NCI-H146 (cell line): ENCODE data around the gene SF3B2.

ENCODE experiments used
- DNase-seq: peaks from one replicate; lab custom pipeline; 2025; lab: John Stamatoyannopoulos, UW

Gene SF3B2

DNA sequence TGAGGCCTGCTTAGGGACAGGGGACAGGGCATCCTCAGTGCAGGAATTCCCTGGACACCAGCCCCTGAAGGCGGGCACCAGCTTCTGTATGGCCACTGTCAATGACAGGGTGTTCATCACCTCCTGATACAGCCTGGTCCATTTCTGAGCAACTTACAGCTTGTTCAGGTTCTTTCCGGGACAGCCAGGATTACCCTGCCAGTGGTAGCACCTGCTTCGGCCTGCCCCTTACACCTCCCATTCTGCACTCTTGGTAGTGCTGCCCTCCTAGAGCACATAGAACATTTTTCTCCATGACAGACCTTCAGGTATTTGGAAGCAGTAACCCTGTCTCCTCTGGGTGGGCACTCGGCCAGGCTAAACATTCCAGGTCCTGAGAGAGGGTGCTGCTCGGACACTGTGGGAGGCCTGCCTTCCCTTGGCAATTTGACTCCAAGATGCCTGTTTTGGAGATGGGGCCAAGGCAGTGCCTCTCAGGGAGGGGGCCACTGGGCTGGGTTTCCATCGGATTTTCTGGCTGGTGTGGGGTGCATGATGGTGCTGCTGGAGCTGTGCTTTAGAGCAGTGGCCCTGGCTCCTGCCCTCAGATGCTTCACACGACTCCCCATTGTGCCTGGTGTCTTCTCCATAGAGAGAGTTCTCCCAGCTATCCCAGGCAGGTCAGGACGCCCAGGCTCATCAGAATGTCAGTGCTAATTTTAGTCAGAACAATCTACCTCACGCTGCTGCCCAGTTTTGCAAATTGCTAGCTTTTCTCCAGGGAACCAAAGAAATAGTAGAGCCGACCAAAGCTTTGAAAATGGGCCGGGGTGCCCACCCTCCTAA, 4.4 kb upstream of the SF3B2 start:
- DNase-seq: no peak

DNA sequence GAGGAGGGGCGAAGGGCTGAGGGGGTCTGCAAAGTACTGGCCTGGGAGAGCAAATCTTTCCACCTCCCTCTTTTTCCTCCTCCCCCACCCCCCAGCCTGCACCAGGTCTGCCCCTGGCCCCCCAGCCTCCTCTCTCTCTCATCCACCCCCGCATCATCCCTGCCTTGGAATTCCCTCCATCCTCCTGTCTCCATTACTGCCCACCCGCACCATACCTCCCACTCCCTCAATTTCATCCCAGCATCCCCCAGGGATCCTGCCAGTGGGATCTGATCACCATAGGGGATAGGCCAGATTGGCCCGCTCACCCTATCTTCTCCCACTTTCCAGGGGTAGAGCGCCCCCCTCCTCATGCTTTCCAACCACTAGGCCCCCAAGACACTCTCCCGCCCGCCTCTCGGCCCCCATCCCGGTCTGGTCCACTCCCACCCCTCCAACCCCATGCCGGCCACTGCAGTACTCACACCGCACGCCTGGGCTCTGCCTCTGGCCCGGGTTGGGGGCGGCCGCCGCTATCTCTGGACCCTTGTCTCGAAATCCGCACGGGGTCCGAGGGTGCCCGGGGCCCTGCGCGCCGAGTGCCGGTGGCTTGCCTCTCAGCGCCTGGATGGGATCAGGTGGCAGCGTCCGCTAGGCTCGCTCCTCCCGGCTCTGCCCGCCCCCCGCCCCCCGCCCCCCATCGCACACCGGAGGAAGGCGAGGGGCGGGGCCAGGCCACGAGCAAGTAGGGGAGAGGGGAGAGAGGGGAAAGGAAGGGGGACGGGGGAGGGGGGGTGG, 3.4 kb upstream of the SF3B2 start, which contains the start of gene GAL3ST3:
Gene GAL3ST3, minus strand, starts transcription at position 615 of the 777 bp plus-strand sequence. CDS start 3,746 bp downstream, outside the sequence.
- DNase-seq: no peak

DNA sequence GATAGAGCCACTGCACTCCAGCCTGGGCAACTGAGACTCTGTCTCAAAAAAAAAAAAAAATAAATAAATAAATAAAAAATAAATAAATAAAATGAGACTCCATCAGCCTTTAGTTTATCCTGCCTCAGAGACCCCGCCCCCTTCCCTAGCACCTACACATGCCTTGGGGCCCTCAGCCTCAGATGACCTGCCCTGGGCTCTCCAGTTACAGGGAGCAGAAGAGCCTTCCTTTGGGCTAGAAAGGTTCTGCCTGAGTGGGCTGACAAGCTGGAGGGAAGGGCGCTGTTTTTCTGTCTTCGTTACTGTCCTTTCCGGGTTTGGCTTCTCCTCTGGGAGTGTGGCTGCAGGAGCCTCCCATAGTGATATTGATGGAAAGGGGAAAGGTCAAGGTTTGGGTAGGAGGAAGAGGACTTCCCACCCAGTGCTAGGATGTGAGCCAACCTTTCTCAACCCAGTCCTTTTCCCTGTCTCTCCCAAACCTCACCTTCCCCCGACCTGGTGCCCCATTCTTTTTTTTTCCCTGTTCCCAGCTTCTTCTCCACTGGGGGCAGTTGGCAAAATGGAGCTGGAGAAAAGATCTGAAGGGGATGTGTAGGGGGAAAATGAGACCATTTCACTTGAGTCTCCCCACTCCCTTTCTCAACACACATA, 1.5 kb upstream of the SF3B2 start:
- DNase-seq: no peak

DNA sequence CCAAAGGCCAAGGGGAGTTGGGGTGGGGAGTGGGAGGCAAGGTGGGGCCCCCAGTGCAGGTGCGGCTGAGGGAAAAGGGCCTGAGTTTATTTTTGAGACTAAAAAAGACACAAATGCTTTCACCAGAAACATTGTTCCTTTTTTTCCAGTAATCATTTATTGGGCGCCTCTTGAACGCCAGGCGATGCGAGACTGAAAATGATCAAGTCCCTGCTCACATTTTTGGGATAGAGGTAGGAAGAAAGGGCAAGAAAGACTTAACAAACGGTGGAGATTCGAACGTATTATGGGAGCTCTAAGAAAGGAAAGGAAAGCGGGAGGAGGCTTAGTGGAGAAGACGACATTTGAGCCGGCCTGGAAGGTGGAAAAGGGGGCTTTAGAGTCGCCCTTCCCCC, 796 bp upstream of the SF3B2 start:
- no peak for DNase-seq

DNA sequence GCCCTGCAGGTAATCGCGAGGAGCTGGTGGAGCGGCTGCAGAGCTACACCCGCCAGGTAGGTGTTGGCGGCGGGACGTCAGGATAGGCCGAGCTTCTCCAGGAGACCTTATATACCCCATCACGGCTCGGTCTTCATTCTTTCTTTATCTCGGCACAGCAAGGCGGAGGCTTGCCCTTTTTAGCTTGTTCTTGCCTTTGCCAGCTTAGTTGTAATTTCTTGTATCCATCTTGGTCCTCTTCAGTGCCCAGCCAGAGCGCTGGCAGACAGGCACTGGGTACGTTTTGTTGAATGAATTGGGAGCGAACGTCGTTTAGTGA, 459 bp downstream of the SF3B2 start:
- no peak for DNase-seq

DNA sequence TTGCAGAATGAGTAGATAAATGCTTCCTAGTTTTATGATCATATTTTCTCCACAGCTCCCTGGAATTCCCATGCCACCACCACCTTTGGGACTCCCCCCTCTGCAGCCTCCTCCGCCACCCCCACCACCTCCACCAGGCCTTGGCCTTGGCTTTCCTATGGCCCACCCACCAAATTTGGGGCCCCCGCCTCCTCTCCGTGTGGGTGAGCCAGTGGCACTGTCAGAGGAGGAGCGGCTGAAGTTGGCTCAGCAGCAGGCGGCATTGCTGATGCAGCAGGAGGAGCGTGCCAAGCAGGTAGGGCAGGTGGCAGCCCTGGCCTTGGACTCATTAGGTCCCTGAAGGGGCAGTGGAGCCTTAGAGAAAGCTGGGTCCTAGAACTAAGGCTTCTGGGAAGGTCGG, 2.9 kb downstream of the SF3B2 start:
- no peak for DNase-seq

DNA sequence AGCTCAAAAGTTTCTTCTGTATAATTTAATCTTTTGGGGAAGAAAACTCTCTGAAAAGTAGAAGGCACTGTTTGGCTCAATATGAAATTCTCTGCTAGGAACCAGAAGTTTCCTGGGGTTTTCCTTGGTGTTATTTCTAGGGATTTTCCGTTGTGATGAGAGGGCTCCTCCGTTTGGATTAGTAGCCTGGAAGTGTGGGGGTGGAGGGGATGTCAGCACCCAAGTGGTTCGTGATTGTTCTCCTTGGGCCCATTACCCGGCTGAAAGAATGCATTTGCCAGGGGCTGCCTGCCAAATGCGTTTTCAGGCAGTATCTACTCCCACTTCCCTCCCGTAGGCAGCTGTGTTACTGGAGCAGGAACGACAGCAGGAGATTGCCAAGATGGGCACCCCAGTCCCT, 4.3 kb downstream of the SF3B2 start:
- no peak for DNase-seq

DNA sequence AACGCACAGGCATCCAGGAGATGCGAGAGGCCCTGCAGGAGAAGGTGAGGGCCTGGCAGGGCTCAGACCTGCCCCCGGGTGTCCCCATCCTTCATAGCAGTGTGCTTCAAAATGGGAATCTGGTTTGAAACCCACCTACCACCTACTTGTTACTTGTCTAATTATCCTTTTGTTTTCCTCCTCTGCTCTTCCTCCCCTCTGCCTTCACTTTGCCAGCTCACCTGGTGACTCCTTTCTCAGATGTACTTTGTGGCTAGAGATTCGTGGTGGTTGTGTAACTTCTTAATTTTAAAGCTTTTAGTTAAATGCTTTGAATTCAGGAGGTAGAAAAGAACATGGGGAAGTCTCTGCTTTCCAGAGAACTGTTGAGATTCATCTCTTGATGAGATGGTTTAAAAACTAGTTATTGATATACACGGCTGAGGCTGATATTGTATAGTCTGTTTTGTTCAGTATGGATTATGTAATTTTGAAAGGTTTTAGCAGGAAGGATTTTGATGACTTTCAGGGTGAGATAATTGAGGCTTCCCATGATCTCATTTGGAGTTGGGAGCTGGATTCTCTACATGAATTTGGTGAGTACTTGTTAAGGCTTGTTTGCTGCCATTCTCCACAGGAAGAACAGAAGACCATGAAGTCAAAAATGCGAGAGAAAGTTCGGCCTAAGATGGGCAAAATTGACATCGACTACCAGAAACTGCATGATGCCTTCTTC, 8.0 kb downstream of the SF3B2 start:
- no peak for DNase-seq

DNA sequence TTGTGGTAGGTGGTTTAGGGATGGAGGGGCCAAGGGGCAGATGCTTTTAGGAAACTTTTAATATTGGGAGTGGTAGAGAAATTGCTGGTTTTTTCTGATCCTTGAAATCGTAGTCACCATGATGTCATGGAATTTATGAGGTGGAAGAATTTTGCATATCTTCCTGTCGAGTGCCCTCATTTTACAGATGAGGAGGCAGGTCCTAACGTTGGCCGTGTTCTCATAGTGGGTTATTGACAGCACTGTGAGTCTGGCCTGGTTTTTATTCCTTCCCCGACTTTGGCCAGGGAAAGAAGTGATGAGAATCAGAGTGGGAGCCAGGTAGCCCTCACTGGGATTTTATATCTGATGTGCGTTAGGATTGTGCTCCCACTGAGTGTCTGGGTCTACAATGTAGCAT, 9.1 kb downstream of the SF3B2 start:
- DNase-seq: no peak

DNA sequence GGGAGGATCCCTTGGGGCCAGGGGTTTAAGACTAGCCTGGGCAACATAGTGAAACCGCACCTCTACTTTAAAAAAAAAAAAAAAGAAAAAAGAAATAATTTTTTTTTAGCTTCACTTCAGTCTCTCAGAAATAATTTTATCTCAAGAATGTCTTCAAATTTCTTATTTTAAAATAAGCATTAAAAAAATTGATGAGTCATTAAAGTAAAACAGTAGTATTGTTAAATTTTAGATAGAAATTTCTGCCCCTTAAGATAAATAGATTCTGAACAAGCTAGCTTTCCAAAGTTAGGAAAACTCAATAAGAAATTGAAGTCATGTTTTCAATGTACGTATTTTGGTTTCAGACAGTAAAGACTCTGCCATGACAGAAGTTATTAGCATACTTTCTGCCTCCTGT, 10.2 kb downstream of the SF3B2 start:
- no peak for DNase-seq

DNA sequence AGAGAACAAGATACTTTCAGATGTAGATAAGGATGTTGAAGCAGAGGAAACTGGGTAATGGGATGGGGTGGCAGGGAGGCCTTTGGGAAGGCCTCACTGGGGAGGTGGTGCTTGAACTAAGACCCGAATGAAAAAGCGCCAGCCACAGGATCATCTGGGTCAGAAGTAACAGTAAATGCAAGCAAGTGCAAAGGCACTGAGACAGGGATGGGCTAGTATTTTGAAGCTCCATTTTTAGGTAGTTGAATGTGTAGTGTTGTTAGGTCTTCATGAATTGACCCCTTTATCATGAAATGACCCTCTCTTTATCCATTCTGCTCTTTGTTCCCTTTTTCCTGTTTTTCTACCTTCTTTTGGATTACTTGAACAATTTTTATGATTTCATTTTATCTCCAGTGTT, 11.7 kb downstream of the SF3B2 start:
- DNase-seq: no peak

DNA sequence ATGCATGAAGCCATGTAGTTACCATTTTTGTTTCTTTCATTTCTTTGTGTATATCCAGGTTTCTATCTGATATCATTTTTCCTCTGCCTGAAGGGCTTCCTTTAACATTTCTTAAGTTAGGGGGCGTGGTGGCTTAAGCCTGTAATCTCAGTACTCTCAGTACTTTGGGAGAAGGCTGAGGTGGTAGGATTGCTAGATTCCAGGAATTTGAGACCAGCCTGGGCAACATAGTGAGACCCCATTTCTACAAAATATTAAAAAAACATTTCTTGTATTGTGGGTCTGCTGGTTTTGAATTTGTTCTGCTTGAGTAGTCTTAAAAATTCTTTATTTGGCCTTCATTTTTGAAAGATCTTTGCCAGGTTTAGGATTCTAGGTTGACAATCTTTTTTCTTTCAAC, 12.4 kb downstream of the SF3B2 start:
- DNase-seq: no peak

DNA sequence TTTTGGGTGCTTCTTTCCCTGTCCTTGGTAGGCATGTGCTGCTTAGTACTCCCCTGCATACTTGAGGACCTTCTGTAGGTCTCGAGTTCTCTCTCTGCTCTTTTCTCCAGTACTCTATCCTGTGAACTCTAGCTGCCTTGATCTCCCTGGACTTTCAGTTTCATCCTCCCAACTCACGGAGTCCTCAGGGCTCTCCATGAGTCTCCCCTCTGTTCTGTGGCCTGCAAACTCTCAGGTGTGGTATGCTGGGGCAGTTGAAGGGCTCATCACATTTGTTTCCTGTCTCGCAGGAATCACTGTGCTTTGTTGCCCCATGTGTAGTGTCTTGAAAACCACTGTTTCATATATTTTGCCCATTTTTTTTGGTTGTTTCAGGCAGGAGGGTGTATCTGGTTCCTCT, 14.6 kb downstream of the SF3B2 start:
- DNase-seq: no peak

DNA sequence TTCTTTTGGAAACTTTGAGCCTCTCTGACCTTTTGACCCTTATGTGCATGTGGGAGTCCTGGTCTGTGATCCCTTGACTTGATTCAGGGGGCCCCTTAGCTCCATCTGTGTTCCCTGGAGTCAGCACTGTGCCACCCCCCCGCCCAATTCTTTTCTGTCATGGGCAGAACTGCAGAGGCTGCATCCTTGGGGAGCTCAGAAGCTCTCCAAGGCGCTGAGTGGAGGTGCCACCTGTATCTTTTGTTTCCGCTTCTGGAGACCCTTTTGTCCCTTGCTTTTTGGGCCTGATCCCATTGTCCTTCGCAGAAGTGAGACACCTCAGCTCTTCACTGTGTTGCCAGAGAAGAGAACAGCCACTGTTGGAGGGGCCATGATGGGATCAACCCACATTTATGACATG, 15.5 kb downstream of the SF3B2 start:
- DNase-seq: no peak

DNA sequence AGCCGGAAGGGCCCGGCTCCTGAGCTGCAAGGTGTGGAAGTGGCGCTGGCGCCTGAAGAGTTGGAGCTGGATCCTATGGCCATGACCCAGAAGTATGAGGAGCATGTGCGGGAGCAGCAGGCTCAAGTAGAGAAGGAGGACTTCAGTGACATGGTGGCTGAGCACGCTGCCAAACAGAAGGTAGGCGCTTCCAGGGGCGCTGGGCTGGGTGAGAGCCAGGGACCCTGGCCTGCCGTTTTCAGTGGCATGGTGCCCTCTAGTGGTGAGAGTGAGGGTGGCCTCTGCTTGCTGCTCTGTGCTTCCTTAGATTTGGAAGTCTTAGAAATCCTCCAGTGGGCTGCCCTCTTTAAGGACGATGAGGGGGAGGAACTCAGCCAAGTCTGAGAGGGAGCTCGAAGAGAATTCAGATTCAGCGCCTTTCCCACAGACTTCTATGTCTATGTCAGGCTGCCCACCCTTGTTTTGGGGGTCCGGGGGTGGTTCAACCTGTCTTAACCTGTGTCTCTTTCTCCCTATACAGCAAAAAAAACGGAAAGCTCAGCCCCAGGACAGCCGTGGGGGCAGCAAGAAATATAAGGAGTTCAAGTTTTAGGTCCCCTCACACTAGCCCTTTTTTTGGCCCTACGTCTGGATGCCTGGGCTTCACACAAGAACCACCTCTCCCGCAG, 16.1 kb downstream of the SF3B2 start:
- peak; percentile 53 for DNase-seq

DNA sequence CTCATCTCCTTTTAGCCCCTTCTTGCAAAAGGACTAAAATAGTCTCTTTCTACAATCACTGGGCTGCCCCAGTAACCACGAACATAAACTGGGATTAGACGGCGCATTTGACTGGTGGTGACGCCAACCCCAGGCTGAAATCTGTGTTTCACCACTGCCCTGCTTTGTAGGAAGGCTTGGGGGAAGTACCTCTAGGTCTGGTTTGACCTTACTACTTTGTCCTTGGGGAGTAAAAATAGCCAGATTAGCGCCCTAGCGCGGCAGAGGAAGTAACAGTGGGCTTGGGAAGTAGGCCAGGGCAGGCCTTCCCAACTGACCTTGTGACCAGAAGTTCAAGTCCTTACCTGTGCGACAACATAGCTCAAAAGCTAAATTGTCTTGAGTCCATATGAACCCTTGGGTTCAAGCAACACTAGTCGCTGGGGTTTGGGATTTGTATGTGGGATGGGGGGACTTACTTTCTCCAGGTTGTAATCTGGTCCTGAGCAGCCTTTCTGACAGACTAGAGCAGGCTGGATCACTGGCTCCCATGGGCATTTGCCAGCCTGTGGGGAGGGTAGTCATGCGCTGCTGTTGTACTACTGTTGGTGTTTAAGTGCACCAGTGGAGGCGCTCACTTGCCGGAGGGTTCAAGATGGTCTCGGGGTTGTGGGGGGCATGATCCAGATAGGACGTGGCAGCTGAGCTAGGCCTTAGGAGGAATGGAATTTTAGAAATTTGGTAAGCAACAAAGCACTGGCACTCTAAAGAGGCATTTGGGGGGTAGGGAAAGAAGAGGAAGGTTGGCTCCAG, 17.0 kb downstream of the SF3B2 start:
- no peak for DNase-seq

DNA sequence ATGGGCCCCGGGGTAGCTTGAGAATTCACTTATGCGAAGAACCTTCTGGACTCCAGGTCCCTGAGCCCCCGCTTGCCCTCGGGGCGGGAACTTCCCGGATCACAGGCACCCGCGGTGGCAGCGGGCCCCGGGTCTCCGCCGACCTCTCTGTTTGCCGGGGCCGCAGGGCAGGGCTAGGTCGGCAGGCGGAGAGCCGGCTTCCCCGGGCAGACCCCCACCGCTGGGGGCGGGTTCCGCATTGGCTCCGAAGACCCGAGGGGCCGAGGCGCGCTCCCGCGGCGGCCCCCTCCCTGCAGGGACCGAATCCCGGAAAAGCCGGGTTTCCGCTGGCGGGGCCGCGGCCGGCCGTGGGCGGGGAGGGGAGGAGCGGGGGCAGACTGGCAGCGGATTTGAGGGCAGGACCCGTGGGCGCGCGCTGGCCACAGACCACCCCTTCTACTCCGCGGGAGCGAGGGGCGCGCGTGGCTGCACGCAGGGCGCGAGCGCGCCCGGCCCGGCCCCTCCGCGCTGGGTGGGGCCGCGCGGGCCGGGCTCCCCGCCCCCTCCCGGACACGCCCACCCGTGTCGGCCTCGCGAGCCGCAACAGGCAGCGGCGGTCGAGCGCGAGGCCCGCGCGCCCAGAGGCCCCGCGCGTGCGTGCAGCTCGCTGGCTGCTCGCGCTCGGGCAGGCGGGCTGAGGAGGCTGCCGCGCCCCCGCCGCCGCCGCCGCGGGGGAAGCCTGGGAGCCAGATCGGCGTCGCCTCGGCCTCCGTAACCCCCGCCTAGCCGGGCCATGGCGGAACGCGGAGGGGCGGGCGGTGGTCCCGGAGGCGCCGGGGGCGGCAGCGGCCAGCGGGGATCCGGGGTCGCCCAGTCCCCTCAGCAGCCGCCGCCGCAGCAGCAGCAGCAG, 17.8 kb downstream of the SF3B2 start, which contains the start of gene PACS1:
Gene PACS1, plus strand, starts transcription at position 558 of the 889 bp plus-strand sequence. Its CDS starts 215 bp downstream, at position 773.
- peak; percentile 64 for DNase-seq

DNA sequence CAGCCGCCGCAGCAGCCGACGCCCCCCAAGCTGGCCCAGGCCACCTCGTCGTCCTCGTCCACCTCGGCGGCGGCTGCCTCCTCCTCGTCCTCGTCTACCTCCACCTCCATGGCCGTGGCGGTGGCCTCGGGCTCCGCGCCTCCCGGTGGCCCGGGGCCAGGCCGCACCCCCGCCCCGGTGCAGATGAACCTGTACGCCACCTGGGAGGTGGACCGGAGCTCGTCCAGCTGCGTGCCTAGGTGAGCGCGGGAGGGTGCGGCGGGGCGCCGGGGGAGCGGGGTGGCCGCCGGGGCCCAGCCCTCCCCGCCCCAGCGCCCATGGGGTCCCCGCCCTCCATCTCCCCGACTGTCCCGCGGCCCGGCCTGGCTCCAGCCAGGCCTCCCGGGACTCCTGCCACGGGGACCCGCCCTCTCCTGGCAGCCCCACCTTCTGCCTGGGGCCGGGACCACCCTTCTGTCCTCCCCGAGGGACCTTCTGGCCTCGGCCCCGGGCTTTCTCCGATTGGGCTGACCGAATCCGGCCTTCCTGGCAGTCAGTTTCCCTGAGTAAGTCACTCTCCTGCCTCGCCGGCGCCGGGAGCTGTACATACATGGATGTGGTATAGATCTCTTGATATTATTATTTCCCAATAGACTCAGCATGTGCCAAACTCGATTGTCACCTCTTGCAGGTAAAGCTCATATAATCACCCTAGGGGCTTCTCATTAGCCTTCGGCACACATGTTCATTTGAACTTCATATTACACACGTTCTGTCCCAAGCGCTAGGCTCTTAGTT, 18.6 kb downstream of the SF3B2 start:
- peak; percentile 33 for DNase-seq

DNA sequence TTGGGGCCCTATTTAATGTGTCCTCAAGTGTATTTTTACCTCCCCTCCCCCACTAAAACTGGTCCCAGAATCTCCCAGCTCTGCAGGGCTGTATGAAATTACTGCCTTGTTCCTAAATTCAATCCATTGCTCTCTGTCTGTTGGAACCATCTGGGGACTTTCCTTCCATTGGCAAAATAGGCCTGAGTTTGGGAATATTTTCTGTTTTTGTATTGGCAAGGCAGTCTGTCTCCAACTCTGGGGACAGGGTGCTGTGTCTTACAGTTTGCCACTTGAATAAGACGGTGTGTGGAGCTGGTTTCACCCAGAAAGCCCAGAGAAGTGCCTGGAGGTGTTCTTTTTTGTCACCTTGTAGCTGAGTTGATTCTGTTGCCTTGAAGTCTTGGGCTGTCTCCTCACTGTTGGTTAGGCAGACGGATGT, 19.2 kb downstream of the SF3B2 start:
- no peak for DNase-seq
